Upper lobe of left lung (tissue), 6 donors: ENCODE measurements around the gene HAT1. TPM values are rescaled to one million over a fixed set of nuclear protein-coding genes. Genes with fewer than 3 reads are reported as not detected.

Source experiments
- ATAC-seq, 2 donors: fragments of 200-7000 bp; cut with Tn5 transposase; one replicate each; pipeline ENCODE4 v1.9.1; 2022; ENCODE audit warnings: mild to moderate bottlenecking in 2 of 2, moderate library complexity in 2 of 2; ENCODE audit not compliant: low FRiP score in 2 of 2
- DNase-seq, 2 donors: peaks; one replicate each; pipeline ENCODE4 v3.0.0-alpha.2; 2019 to 2020
- H3K27ac ChIP-seq, 4 donors: fragments of 200-600 bp; sonication (generic); one replicate each; pipeline ENCODE4 v1.5.1; 2016 to 2019
- H3K27me3 ChIP-seq, 4 donors: fragments of 200-600 bp; sonication (generic); one replicate each; pipeline ENCODE4 v1.5.1; 2017 to 2019
- H3K36me3 ChIP-seq, 4 donors: fragments of 200-600 bp; sonication (generic); one replicate each; pipeline ENCODE4 v1.5.1; 2016 to 2019
- H3K4me1 ChIP-seq, 4 donors: fragments of 200-600 bp; sonication (generic); one replicate each; pipeline ENCODE4 v1.5.1; 2018 to 2019
- H3K4me3 ChIP-seq, 4 donors: fragments of 200-600 bp; sonication (generic); one replicate each; pipeline ENCODE4 v1.5.1; 2017 to 2019; ENCODE audit warnings: mild to moderate bottlenecking in 2 of 4, moderate library complexity in 1 of 4
- H3K9me3 ChIP-seq, 4 donors: fragments of 200-600 bp; sonication (generic); one replicate each; pipeline ENCODE4 v1.5.1; 2018 to 2019
- EP300 ChIP-seq, 4 donors: sonication (generic); formaldehyde crosslinking; IDR thresholded peaks; one replicate each; pipeline ENCODE4 v1.5.1; 2017; ENCODE audit warnings: antibody characterized with exemption in 4 of 4, control low read depth in 2 of 4
- POLR2A ChIP-seq, 4 donors: fragments of 450-650 bp; IDR thresholded peaks; one replicate each; pipeline ENCODE4 v1.5.1; 2016 to 2017; ENCODE audit warnings: antibody characterized with exemption in 4 of 4, mild to moderate bottlenecking in 2 of 4
- POLR2AphosphoS5 ChIP-seq, 2 donors: sonication (generic); formaldehyde crosslinking; IDR thresholded peaks; one replicate each; pipeline ENCODE4 v1.5.1; 2017; ENCODE audit warnings: antibody characterized with exemption in 2 of 2
- WGBS, 2 donors: methylation state at CpG; one replicate each; pipeline ENCODE4 v1.1.5; 2017 to 2018; 5-methylcytosine and 5-hydroxymethylcytosine counted together
- total RNA-seq, 6 donors: library from RNA; depleted of rRNA in 4 of 6; stranded (reverse); fragments of >200 nt in 4 of 6; gene quantifications; one replicate each; pipeline versions ENCODE4 v1.1.0 to v1.2.1, GENCODE V29; 2016 to 2021
- TF ChIP-seq, protein P1 (sequence below), 6 experiments: fragments of 450-650 bp in 4 of 6; fragments of 200-600 bp in 2 of 6; sonication (generic) in 2 of 6; IDR thresholded peaks; one replicate each; pipeline ENCODE4 v1.5.1; 2016 to 2019; ENCODE audit warnings: antibody characterized with exemption in 6 of 6
- donor health status: DM: no; HTN: no; CAD: no; lungs with moderate emphysema.
- donor health status: DM: no; HTN: yes; CAD: no; lungs with severe emphysema.

The HAT1 gene
- total RNA-seq, 6 donors from 2014 or later = 10.3 to 42.6 (median 25.7) TPM

DNA sequence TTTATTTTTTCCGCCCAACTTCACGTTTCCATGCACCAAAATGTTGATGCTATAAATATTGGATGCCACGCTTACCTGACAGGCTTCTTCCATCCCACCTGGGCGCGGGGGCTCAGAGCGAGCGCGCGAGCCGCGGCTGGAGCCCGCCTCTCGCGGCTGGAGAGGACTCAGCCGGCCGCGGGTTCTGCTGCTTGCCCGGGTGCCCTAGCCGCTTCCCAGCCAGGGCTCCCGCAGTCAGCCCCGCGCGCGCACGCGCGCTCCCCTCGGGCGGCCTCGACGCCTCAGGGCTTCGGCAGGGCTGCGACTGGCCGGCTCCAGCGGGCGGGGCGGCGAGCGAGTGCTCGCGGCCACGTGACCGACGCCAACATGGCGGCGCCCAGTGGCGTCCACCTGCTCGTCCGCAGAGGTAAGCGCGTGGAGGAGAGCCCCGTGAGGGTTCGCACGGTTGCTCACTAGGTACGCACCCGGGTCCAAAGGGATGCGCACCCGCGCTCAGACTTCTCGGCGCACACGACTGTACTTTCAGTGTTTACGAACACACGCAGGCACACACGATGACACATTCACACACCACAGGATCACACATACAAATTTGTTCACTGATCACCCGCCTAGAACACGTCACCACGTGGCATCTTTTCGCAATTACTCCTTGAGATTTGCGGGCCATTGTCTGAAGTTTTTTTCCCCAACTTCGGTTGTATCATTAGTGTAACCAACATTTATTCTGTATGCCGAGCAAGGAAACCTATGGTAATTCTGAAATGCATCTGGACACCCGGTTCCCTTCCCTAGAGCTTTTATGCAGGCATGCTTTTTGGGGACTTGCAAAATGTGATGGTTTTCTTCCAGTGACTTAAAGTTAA lies 77.6 kb downstream of the HAT1 start, which contains the start of gene METAP1D:
Gene METAP1D (plus strand): TSS at position 350 of the 866 bp plus-strand sequence. CDS start 17 bp downstream, at position 367.
- H3K4me1 ChIP-seq = peaks cover 0 to 14% (median 8%) of the 10 kb centered on the region in 4 donors
- H3K27me3 ChIP-seq = no peaks in the 10 kb centered on the region
- no peaks in the 10 kb centered on the region for H3K36me3 ChIP-seq
- DNase-seq = peak; percentile 93 to 99
- H3K4me3 ChIP-seq = peak within 1 kb of the TSS; percentile 61 to 87 (median 80)
- 0 to 2% methylated on average over 18 to 65 of the region's 73 CpGs for WGBS, 2 donors
- peak within 1 kb of the TSS in 2 of 4 donors; percentile 12 to 40 for H3K27ac ChIP-seq
- H3K9me3 ChIP-seq = no peaks in the 10 kb centered on the region
- ATAC-seq = peak; percentile 93 to 100
- TF ChIP-seq POLR2AphosphoS5 (IDR thresholded peaks at IDR 0.05) = peak; percentile 31 to 54
- TF ChIP-seq, protein P1, sequence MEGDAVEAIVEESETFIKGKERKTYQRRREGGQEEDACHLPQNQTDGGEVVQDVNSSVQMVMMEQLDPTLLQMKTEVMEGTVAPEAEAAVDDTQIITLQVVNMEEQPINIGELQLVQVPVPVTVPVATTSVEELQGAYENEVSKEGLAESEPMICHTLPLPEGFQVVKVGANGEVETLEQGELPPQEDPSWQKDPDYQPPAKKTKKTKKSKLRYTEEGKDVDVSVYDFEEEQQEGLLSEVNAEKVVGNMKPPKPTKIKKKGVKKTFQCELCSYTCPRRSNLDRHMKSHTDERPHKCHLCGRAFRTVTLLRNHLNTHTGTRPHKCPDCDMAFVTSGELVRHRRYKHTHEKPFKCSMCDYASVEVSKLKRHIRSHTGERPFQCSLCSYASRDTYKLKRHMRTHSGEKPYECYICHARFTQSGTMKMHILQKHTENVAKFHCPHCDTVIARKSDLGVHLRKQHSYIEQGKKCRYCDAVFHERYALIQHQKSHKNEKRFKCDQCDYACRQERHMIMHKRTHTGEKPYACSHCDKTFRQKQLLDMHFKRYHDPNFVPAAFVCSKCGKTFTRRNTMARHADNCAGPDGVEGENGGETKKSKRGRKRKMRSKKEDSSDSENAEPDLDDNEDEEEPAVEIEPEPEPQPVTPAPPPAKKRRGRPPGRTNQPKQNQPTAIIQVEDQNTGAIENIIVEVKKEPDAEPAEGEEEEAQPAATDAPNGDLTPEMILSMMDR (IDR thresholded peaks at IDR 0.05) = no peak
- peak in 2 of 4 donors; percentile 32 to 51 for TF ChIP-seq POLR2A (IDR thresholded peaks at IDR 0.05)
- TF ChIP-seq EP300 (IDR thresholded peaks at IDR 0.05) = no peak

DNA sequence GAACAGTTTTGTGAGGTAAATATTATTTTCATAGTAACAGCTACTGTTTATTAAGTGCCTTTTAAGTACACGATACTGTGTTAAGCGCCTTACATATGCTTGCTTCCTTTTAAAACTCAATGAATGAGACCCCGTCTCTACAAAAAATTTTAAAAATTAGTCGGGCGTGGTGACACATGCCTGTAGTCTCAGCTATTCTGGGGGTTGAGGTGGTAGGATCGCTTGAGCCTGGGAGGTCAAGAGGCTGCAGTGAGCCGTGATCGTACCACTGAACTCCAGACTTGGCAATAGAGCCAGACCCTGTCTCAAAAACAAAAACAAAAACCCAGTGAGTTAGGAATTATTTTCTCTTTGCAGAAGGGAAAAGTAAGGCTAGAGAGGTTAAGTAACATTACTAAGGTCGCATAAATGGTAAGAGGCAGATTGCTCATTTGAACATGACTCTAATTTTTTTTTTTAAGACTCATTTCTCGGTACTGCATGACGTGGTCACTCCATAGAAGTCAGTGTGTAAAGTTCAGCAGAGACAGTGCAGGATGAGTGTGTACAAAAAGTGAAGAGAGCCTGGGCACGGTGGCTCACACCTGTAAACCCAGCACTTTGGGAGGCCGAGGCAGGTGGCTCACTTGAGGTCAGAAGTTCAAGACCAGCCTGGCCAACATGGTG lies 78.6 kb downstream of the HAT1 start:
- 86 to 89% methylated on average over 13 of the region's 13 CpGs for WGBS, 2 donors
- peaks cover 0 to 14% (median 8%) of the 10 kb centered on the region in 4 donors for H3K4me1 ChIP-seq

DNA sequence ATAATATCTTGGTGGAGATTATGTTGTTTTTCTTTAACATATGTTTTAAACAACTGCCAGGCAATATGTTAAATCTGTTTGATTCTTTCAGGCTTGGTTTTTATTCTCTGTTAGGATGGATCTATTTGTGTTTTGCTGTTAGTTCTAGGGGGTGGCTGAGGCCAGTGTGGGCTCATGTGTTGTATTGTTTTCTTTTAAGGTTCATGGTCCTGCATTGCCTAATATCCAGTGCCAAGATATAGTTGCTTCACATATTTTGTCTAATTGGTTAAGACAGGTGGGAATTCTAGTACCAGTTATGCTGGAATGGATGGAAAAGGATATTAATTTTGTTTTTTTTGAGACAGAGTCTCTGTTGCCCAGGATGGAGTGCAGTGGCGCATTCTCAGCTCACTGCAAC lies 85.1 kb downstream of the HAT1 start:
- no peak overlapping the region for H3K27ac ChIP-seq
- peaks cover 0 to 4% (median 0%) of the 10 kb centered on the region in 4 donors for H3K4me1 ChIP-seq
- ATAC-seq (no peak), DNase-seq (no peak)
- no peaks in the 10 kb centered on the region for H3K9me3 ChIP-seq
- no peak overlapping the region for H3K4me3 ChIP-seq
- no peaks in the 10 kb centered on the region for H3K27me3 ChIP-seq
- WGBS, 2 donors = 95 to 100% methylated on average over 1 of the region's 1 CpG
- TF ChIP-seq POLR2A (IDR thresholded peaks at IDR 0.05) = no peak
- no peaks in the 10 kb centered on the region for H3K36me3 ChIP-seq

More for the DNA sequence above, 78.6 kb downstream of the HAT1 start:
- Histone ChIP-seq H3K4me3 (peak overlapping the region in 1 of 4 donors; percentile 80), H3K36me3 (no peaks in the 10 kb centered on the region), H3K27ac (no peak overlapping the region), H3K27me3 (no peaks in the 10 kb centered on the region), H3K9me3 (no peaks in the 10 kb centered on the region)
- ATAC-seq = no peak
- DNase-seq = no peak
- TF ChIP-seq EP300 (IDR thresholded peaks at IDR 0.05) = no peak
- TF ChIP-seq, protein P1 (IDR thresholded peaks at IDR 0.05) = no peak
- TF ChIP-seq POLR2A (IDR thresholded peaks at IDR 0.05) = no peak
- TF ChIP-seq POLR2AphosphoS5 (IDR thresholded peaks at IDR 0.05) = no peak

DNA sequence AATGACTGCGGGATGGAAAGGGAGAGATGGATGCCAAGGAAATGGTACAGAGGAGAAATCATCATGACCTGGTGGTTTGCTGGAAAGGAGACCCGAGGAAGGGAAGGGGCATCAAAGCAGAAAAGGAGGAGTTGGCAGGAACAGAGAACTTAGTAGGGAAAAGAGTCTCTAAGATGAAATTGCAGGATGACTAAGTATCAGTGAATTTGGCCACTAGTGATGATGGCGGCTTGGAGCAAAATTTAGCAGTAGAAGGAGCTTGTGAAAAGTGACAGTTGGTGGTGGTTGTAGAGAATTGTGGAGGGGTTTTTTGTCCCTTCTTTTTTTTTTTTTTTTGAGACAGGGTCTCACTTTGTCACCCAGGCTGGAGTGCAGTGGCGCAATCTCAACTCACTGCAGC lies 87.6 kb downstream of the HAT1 start:
- peaks cover 0 to 4% (median 0%) of the 10 kb centered on the region in 4 donors for H3K4me1 ChIP-seq
- no peaks in the 10 kb centered on the region for H3K27me3 ChIP-seq
- H3K27ac ChIP-seq = no peak overlapping the region
- TF ChIP-seq, protein P1 (IDR thresholded peaks at IDR 0.05) = no peak
- TF ChIP-seq EP300 (IDR thresholded peaks at IDR 0.05) (no peak), POLR2AphosphoS5 (IDR thresholded peaks at IDR 0.05) (no peak), POLR2A (IDR thresholded peaks at IDR 0.05) (no peak)
- no peak overlapping the region for H3K4me3 ChIP-seq
- no peaks in the 10 kb centered on the region for H3K36me3 ChIP-seq
- DNase-seq (no peak), ATAC-seq (no peak)
- whole genome bisulfite sequencing, 2 donors = 93% methylated on average over 4 of the region's 4 CpGs
- H3K9me3 ChIP-seq = no peaks in the 10 kb centered on the region
